H1 (cell line): Measurements from ENCODE around the gene RHBDD1. TPM values are rescaled to one million over a fixed set of nuclear protein-coding genes. Genes with fewer than 3 reads are reported as not detected.
"Not testable (repeated sequence)": the region's sequence is repeated elsewhere in the genome, so short reads cannot be mapped to it uniquely, and the experiment has no call there.

Source experiments
- CTCF ChIA-PET: fragments of 300-600 bp; sonication (Branson Sonifier 250); formaldehyde crosslinking; loops from one replicate; lab custom pipeline; 2021; ENCODE audit not compliant: partially characterized antibody; lab: Charles Lee
- POLR2A ChIA-PET: fragments of 300-600 bp; sonication (Branson Sonifier 250); formaldehyde crosslinking; loops from one replicate; lab custom pipeline; 2021; ENCODE audit warnings: inconsistent platforms; ENCODE audit not compliant: partially characterized antibody; lab: Charles Lee
- DNase-seq, 2 experiments: peaks; one replicate each; pipeline versions ENCODE4 v3.0.0 to v3.0.0-alpha.2; 2010 to 2022; ENCODE audit warnings: low spot score in 2 of 2, low read depth in 1 of 2, mixed read lengths in 1 of 2
- FAIRE-seq: peaks from 2 replicates; lab custom pipeline; 2011; peaks lifted over from hg19 to GRCh38; lab: Jason Lieb, UNC
- H2AFZ ChIP-seq: 2 replicates; pipeline ENCODE4 v1.8.1; 2012; ENCODE audit warnings: low read length, inconsistent platforms
- H2AK5ac ChIP-seq: 2 replicates; pipeline ENCODE4 v1.6.1; 2013; ENCODE audit warnings: low read depth, low read length
- H2BK120ac ChIP-seq: replicated peaks from 2 replicates; pipeline ENCODE3; 2013; ENCODE audit warnings: low read depth, low read length, inconsistent platforms
- H2BK12ac ChIP-seq: 2 replicates; pipeline ENCODE4 v1.6.1; 2013; ENCODE audit warnings: low read depth, low read length
- H2BK15ac ChIP-seq: 2 replicates; pipeline ENCODE4 v1.6.1; 2013; ENCODE audit warnings: low read length
- H2BK20ac ChIP-seq: 2 replicates; pipeline ENCODE4 v1.6.1; 2013; ENCODE audit warnings: low read length
- H2BK5ac ChIP-seq: 2 replicates; pipeline ENCODE4 v1.6.1; 2013; ENCODE audit warnings: low read depth, low read length
- H3K14ac ChIP-seq: 2 replicates; pipeline ENCODE4 v1.6.1; 2013; ENCODE audit warnings: inconsistent platforms; ENCODE audit not compliant: insufficient read length
- H3K18ac ChIP-seq: 2 replicates; pipeline ENCODE4 v1.6.1; 2013; ENCODE audit warnings: low read length; ENCODE audit errors: extremely low read depth
- H3K23ac ChIP-seq: 2 replicates; pipeline ENCODE4 v1.6.1; 2013; ENCODE audit warnings: inconsistent platforms; ENCODE audit not compliant: insufficient read length
- H3K23me2 ChIP-seq: 2 replicates; pipeline ENCODE4 v1.6.1; 2013; ENCODE audit warnings: low read depth, low read length
- H3K27ac ChIP-seq: 2 replicates; pipeline ENCODE4 v1.6.1; 2011; ENCODE audit warnings: low read depth, low read length, inconsistent platforms
- H3K27me3 ChIP-seq, 4 experiments: replicated peaks in 1 of 4; 1 replicate in 1 of 4; 2 replicates in 3 of 4; pipeline versions ENCODE4 v1.6.1 to v1.8.1; 2011 to 2013; ENCODE audit warnings: low read length in 3 of 4, mild to moderate bottlenecking in 3 of 4, inconsistent platforms in 2 of 4, mixed read lengths in 2 of 4, moderate library complexity in 1 of 4; ENCODE audit not compliant: control insufficient read depth in 3 of 4, insufficient read depth in 3 of 4; ENCODE audit errors: extremely low read depth in 1 of 4
- H3K36me3 ChIP-seq, 4 experiments: 2 replicates each; pipeline versions ENCODE4 v1.6.1 to v1.8.1; 2011 to 2013; ENCODE audit warnings: mild to moderate bottlenecking in 4 of 4, low read length in 3 of 4, moderate library complexity in 2 of 4, control low read depth in 1 of 4, inconsistent platforms in 1 of 4; ENCODE audit not compliant: insufficient read depth in 4 of 4, control insufficient read depth in 2 of 4
- H3K4ac ChIP-seq: replicated peaks from 2 replicates; pipeline ENCODE3; 2013; ENCODE audit warnings: low read length, low read depth, mixed read lengths, inconsistent platforms; ENCODE audit not compliant: insufficient read length
- H3K4me1 ChIP-seq, 4 experiments: replicated peaks in 1 of 4; 1 replicate in 1 of 4; 2 replicates in 3 of 4; pipeline versions ENCODE4 v1.6.1 to v1.8.1; 2011 to 2013; ENCODE audit warnings: low read length in 3 of 4, inconsistent platforms in 2 of 4, mixed read lengths in 1 of 4; ENCODE audit not compliant: insufficient read depth in 4 of 4, control insufficient read depth in 3 of 4
- H3K4me2 ChIP-seq, 2 experiments: 2 replicates each; pipeline versions ENCODE4 v1.6.1 to v1.8.1; 2011 to 2013; ENCODE audit warnings: low read depth in 2 of 2, low read length in 2 of 2, control low read depth in 1 of 2, inconsistent platforms in 1 of 2, mild to moderate bottlenecking in 1 of 2; ENCODE audit not compliant: insufficient read depth in 1 of 2
- H3K4me3 ChIP-seq, 4 experiments: fragments of 200-600, 300-600 bp in 1 of 4; sonication (generic), shearing (Covaris generic), sonication (Bioruptor Twin) in 1 of 4; 2 replicates each; pipeline versions ENCODE4 v1.5.1 to v1.8.1; 2011 to 2016; ENCODE audit warnings: low read length in 4 of 4, low read depth in 3 of 4, control low read depth in 2 of 4, inconsistent platforms in 2 of 4, mild to moderate bottlenecking in 2 of 4, mixed read lengths in 1 of 4, moderate library complexity in 1 of 4; ENCODE audit not compliant: insufficient read depth in 2 of 4; ENCODE audit errors: extremely low read depth in 1 of 4
- H3K56ac ChIP-seq: replicated peaks from 2 replicates; pipeline ENCODE3; 2013; ENCODE audit warnings: low read depth, mild to moderate bottlenecking, mixed read lengths, low read length, inconsistent platforms; ENCODE audit not compliant: insufficient read length
- H3K79me1 ChIP-seq: 2 replicates; pipeline ENCODE4 v1.6.1; 2013; ENCODE audit warnings: low read depth, low read length, control low read depth
- H3K79me2 ChIP-seq, 2 experiments: 2 replicates each; pipeline versions ENCODE4 v1.6.1 to v1.8.1; 2012 to 2013; ENCODE audit warnings: low read length in 2 of 2, mild to moderate bottlenecking in 2 of 2, inconsistent platforms in 1 of 2; ENCODE audit not compliant: insufficient read depth in 2 of 2, control insufficient read depth in 1 of 2
- H3K9ac ChIP-seq, 4 experiments: replicated peaks in 1 of 4; 1 replicate in 1 of 4; 2 replicates in 3 of 4; pipeline versions ENCODE4 v1.6.1 to v1.8.1; 2011 to 2013; ENCODE audit warnings: low read depth in 3 of 4, low read length in 3 of 4, control low read depth in 2 of 4, mild to moderate bottlenecking in 2 of 4, moderate library complexity in 2 of 4, inconsistent platforms in 1 of 4; ENCODE audit errors: extremely low read depth in 1 of 4
- H3K9me3 ChIP-seq, 2 experiments: 2 replicates each; pipeline versions ENCODE4 v1.6.1 to v1.8.1; 2012 to 2013; ENCODE audit warnings: mild to moderate bottlenecking in 2 of 2, moderate library complexity in 2 of 2, control low read depth in 1 of 2, inconsistent platforms in 1 of 2, low read depth in 1 of 2, low read length in 1 of 2, mixed read lengths in 1 of 2; ENCODE audit not compliant: insufficient read depth in 2 of 2
- H4K20me1 ChIP-seq, 2 experiments: replicated peaks in 1 of 2; 2 replicates each; pipeline versions ENCODE3 to v1.8.1; 2011 to 2013; ENCODE audit warnings: inconsistent platforms in 2 of 2, low read length in 2 of 2, mild to moderate bottlenecking in 1 of 2; ENCODE audit not compliant: insufficient read depth in 2 of 2, control insufficient read depth in 1 of 2
- H4K5ac ChIP-seq: 2 replicates; pipeline ENCODE4 v1.6.1; 2013; ENCODE audit warnings: low read length, low read depth, mixed read lengths, inconsistent platforms; ENCODE audit not compliant: insufficient read length
- H4K8ac ChIP-seq: 2 replicates; pipeline ENCODE4 v1.8.0; 2013; ENCODE audit warnings: mild to moderate bottlenecking, moderate library complexity, low read length, inconsistent platforms; ENCODE audit not compliant: insufficient read depth; ENCODE audit errors: extremely low read depth
- H4K91ac ChIP-seq: replicated peaks from 2 replicates; pipeline ENCODE3; 2013; ENCODE audit warnings: low read length, mixed read lengths, inconsistent platforms; ENCODE audit not compliant: insufficient read length
- WGBS, 2 experiments: shearing (Covaris generic) in 1 of 2; methylation state at CpG; one replicate each; pipeline versions ENCODE4 v1.1.6 to v1.1.7; 2013 to 2015; ENCODE audit warnings: low lambda C conversion rate in 2 of 2, mixed read lengths in 2 of 2, inconsistent platforms in 1 of 2, low coverage in 1 of 2, missing lambda C conversion rate in 1 of 2; ENCODE audit not compliant: insufficient replicate concordance in 2 of 2, insufficient coverage in 1 of 2, insufficient read length in 1 of 2; ENCODE audit errors: extremely low coverage in 1 of 2, missing lambda C conversion rate in 1 of 2; 5-methylcytosine and 5-hydroxymethylcytosine counted together
- polyA plus RNA-seq, 7 experiments: library from polyadenylated mRNA; depleted of rRNA in 3 of 7; stranded (reverse) in 5 of 7; unstranded in 2 of 7; fragments of >200 nt in 5 of 7; fragments of 200-250 nt in 2 of 7; gene quantifications; 1 replicate in 5 of 7; 2 replicates in 1 of 7; 4 replicates in 1 of 7; pipeline versions ENCODE4 v1.2.1 to v1.2.3, GENCODE V29; 2011 to 2013; ENCODE audit warnings: missing spikeins in 2 of 7, mixed read lengths in 2 of 7
- total RNA-seq: library from RNA; stranded (reverse); fragmentation: NEBNext Ultra II Directional; extraction: Animal tissue kit (Norgen Biotek cat#: 25700); gene quantifications from 2 replicates; pipeline ENCODE4 v1.2.1, GENCODE V29; 2021

Gene RHBDD1
- total and polyA plus RNA-seq, 2 of the 8 experiments (the other 6 are each of a cell fraction or from before 2014, with no cell fraction given), result 10.5 to 23.1 TPM

DNA sequence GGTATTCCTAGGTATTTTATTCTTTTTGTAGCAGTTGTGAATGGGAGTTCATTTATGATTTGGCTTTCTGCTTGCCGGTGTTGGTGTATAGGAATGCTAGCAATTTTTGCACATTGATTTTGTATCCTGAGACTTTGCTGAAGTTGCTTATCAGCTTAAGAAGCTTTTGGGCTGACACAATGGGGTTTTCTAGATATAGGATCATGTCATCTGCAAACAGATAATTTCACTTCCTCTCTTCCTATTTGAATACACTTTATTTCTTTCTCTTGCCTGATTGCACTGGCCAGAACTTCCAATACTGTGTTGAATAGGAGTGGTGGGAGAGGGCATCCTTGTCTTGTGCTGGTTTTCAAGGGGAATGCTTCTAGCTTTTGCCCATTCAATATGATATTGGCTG lies 7.1 kb downstream of the RHBDD1 start:
- not testable (repeated sequence) for DNase-seq

More for the DNA sequence above, 7.1 kb downstream of the RHBDD1 start:
- H3K27ac ChIP-seq, H2BK12ac ChIP-seq, H2BK120ac ChIP-seq, H2BK20ac ChIP-seq, H4K5ac ChIP-seq, H3K18ac ChIP-seq, H3K4me3 ChIP-seq, H2AK5ac ChIP-seq, H3K27me3 ChIP-seq, H2BK15ac ChIP-seq, FAIRE-seq, H3K9ac ChIP-seq, H3K36me3 ChIP-seq, POLR2A ChIA-PET, H4K20me1 ChIP-seq, H3K56ac ChIP-seq, H3K79me1 ChIP-seq, H3K4me2 ChIP-seq, H4K8ac ChIP-seq, H3K23ac ChIP-seq, H3K23me2 ChIP-seq, H3K4me1 ChIP-seq, H3K4ac ChIP-seq, H3K9me3 ChIP-seq, H4K91ac ChIP-seq, H2AFZ ChIP-seq, H3K79me2 ChIP-seq, H3K14ac ChIP-seq, H2BK5ac ChIP-seq: not testable (repeated sequence)
- CTCF ChIA-PET, result interaction anchor here (1.2 kb wide), 1 partner anchor 128 kb away, joined by 3 read pairs; no protein-coding TSS in a partner anchor
- WGBS, 2 experiments, result 95% methylated on average over 1 of the region's 1 CpG; no CpG with 5 or more reads in 1 of the 2 experiments
